Measurements from ENCODE around the gene CA5A.
"Not testable (repeated sequence)": the region's sequence is repeated elsewhere in the genome, so short reads cannot be mapped to it uniquely, and the experiment has no call there.

Gene CA5A

GRCh38 chr16:87891764-87892163, 44.6 kb downstream of the CA5A start:
- DNase-seq = no peak

GRCh38 chr16:87889762-87890161, 46.6 kb downstream of the CA5A start:
- not testable (repeated sequence) for DNase-seq

DNA sequence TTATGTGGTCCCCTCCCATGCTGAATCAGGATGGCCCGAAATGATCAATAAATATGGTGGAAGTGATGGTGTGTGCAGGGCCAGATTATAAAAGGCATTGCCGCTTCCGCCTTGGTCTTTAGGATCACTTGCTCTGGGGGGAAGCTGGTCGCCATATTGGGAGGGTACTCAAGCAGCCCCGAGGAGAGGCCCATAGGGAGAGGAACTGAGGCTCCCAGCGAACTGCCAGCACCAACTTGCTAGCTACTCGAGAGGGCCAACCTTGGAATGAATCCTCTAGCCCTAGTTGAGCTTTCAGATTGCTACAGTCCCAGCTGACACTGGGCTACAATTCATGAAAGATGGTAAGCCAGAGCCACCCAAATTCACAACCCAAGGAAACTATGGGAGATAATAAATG, 48.0 kb downstream of the CA5A start:
- not testable (repeated sequence) for DNase-seq

GRCh38 chr16:87887931-87888330, 48.4 kb downstream of the CA5A start:
- DNase-seq = not testable (repeated sequence)

GRCh38 chr16:87885371-87885967, 50.9 kb downstream of the CA5A start:
- DNase-seq = not testable (repeated sequence)

DNA sequence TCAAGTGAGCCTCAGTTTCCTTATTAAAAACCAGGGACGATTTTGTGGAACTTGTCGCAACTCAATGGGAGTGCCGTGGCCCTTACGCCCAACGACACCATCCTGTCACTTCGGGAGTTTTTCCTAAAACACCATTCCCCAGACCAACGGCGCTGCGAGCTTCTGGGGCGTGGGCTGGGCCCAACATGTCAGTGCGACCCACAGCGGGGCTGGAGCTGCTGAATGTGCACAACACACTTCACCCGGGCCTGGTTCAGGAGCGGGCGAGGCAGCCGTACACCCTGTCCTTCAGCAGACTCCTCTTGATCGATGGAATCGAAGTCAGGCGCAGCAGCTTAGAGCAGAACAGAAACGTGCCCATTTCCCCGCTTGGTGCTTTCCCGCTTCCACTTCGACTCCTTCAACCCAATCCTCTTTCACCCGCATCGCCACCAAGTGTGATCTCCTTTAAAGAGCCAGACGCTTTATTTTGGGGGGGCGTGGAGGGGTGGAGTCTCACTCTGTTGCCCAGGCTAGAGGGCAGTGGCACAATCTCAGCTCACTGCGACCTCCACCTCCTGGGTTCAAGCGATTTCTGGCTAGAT, 53.8 kb downstream of the CA5A start:
- no peak for DNase-seq

GRCh38 chr16:87881324-87882200, 54.8 kb downstream of the CA5A start:
- DNase-seq = peak; percentile 37

- DNase-seq = no peak
Measured at GRCh38 chr16:87880117-87880696, 56.1 kb downstream of the CA5A start.

DNA sequence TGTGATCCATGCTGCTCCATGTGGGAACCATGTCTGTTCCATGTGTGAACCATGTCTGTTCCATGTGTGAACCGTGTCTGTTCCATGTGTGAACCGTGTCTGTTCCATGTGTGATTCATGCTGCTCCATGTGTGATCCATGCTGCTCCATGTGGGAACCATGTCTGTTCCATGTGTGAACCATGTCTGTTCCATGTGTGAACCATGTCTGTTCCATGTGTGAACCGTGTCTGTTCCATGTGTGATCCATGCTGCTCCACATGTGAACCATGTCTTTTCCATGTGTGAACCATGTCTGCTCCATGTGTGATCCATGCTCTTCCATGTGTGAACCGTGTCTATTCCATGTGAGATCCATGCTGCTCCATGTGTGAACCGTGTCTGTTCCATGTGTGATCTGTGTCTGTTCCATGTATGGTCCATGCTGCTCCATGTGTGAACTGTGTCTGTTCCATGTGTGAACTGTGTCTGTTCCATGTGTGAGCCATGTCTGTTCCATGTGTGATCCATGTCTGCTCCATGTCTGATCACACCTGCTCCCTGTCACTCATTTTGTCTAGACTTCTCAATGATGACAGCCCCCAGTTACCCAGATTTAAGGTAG, 56.8 kb downstream of the CA5A start:
- DNase-seq = not testable (repeated sequence)

GRCh38 chr16:87878704-87879103, 57.6 kb downstream of the CA5A start:
- DNase-seq = no peak

GRCh38 chr16:87877942-87878507, 58.3 kb downstream of the CA5A start:
- DNase-seq = no peak

- DNase-seq = no peak
Measured at GRCh38 chr16:87874639-87875427, 61.5 kb downstream of the CA5A start.

GRCh38 chr16:87870418-87871291, 65.7 kb downstream of the CA5A start:
- peak; percentile 97 for DNase-seq

DNA sequence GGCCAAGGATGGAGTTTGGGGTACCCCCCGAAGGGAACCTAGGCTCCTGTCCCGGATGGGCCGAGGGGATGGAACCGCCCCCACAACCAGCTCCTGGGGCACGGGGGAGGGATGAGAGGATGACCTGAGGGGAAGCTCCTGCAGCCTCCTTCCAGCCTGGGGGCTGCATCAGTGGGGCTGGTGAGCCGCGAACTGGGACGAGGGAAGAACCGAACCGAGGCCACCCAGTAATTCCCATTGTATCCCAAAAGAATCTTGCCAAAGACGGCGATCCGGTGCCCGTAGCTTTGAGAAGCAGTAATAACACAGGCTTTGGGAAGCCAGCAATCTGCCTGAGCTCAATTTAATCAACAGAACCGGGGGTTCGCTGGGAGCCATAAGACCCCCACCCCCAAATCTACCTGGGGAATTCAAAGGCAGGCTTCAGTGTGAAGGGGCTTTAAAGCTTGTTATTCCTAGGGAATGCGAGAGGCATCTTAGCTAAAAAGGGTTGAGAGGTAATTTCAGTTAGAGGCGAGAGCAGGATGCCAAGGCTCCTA, 66.4 kb downstream of the CA5A start:
- DNase-seq = not testable (repeated sequence)

DNA sequence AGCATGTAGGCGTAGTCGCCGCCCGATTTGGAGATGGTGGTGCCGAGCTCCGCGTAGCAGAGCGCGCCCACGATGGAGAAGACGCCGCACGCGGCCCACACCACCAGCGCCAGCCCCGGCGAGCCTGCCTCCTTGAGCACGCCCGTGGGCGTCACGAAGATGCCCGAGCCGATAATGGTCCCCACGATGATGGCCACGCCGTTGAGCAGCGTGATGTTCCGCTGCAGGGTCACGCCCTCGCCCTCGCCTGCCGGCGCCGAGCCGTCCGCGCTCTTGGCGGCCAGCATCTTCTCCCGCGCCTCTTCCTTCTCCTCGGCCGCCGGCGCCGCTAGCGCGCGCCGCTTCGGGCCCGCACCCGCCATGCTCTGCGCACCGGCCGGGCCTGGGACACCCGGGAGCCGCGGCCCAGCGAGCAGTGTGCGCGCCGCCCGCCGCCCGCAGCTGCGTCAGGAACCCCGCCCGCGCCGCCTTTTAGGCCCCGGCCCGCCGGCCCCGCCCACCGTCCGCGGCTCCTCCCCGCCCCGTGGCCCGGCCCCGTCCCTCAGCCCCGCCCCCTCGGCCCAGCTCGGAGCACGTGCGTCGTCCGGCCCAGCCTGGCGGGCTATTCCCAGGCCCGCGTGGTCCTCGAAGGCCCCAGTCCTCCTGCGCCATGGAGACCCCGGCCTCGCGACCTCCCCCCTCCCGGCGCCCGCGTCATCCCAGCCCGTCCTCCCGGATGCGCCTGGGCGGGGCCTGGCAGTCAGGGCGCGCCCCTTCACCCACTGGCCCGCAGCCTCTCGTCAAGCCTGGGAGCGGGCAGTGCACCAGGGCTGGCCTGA, 67.1 kb downstream of the CA5A start, which contains the start of gene SLC7A5:
TSS of gene SLC7A5 (minus strand) at position 447 of the 818 bp plus-strand sequence. CDS start at position 362, 85 bp downstream.
- peak; percentile 85 for DNase-seq

- peak; percentile 94 for DNase-seq
Measured at GRCh38 chr16:87868254-87869029, 67.9 kb downstream of the CA5A start.

- not testable (repeated sequence) for DNase-seq
Measured at GRCh38 chr16:87865902-87866555, 70.3 kb downstream of the CA5A start.
